ENCODE data around the gene GCNT1. TPM values are rescaled to one million over a fixed set of nuclear protein-coding genes. Genes with fewer than 3 reads are reported as not detected.
"Not testable (repeated sequence)": the region's sequence is repeated elsewhere in the genome, so short reads cannot be mapped to it uniquely, and the experiment has no call there.

GCNT1 gene
- total and polyA plus RNA-seq, 2 donors: 5.2 to 5.3 TPM

DNA sequence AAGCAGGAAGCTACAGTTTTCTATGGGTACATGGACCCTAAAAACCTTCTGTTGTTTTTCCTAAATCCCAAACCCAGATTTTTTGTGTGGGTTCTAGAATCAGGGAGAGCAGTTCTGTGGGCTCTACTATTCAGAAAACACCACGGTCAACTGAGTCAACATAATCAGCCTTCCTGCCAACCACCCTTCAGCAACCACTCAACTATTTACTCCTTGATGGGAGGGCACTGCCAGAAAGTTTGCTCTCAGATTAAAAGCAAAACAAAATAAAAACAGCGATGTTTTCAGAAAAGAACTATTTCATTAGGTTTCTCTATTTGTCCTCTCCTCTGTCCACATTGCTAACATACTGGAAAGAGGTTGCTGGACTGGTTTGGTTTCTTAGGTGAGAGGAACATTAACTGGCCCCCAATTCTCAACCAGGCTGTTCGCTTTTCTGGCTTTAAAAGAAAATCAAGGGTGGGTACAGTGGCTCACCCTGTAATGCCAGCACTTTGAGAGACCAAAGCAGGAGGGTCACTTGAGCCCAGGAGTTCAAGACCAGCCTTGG is 72.3 kb downstream of the GCNT1 start:
- Histone ChIP-seq H3K27me3 (ENCODE audit: control insufficient read depth in 2 of 2, insufficient read depth in 1 of 2, low read length in 1 of 2) (no peaks in the 10 kb centered on the region), H3K4me3 (ENCODE audit: low read length in 2 of 2) (no peak overlapping the region), H3K4me1 (ENCODE audit: control insufficient read depth in 2 of 2, insufficient read depth in 2 of 2, low read length in 2 of 2) (no peaks in the 10 kb centered on the region), H3K9me3 (ENCODE audit: control insufficient read depth in 2 of 2, insufficient read depth in 1 of 2, low read length in 1 of 2) (no peaks in the 10 kb centered on the region), H3K36me3 (ENCODE audit: control insufficient read depth in 2 of 2, insufficient read depth in 2 of 2, low read length in 1 of 2) (no peaks in the 10 kb centered on the region), H3K27ac (ENCODE audit: low read depth in 1 of 2, low read length in 1 of 2) (no peak overlapping the region)
- WGBS: 79% methylated on average over 3 of the region's 3 CpGs
- no peak for DNase-seq (ENCODE audit: low read depth in 6 of 9, low spot score in 9 of 9)

DNA sequence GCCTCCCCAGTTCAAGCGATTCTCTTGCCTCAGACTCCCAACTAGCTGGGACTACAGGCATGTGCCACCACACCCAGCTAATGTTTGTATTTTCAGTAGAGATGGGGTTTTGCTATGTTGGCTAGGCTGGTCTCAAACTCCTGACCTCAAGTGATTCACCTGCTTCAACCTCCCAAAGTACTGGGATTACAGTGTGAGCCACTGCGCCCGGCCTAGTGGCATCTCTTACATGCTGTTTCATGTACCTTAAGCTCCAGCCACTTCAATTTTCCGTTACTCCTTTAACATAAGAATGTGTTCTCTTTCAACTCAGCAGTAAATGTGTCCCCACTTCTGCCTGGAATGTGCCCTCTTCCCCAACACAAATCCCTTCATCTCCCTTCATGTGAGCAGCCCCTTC is 73.9 kb downstream of the GCNT1 start:
- not testable (repeated sequence) for H3K4me1 ChIP-seq (ENCODE audit: control insufficient read depth in 2 of 2, insufficient read depth in 2 of 2, low read length in 2 of 2); H3K9me3 ChIP-seq (ENCODE audit: control insufficient read depth in 2 of 2, insufficient read depth in 1 of 2, low read length in 1 of 2); H3K36me3 ChIP-seq (ENCODE audit: control insufficient read depth in 2 of 2, insufficient read depth in 2 of 2, low read length in 1 of 2); H3K27ac ChIP-seq (ENCODE audit: low read depth in 1 of 2, low read length in 1 of 2); H3K27me3 ChIP-seq (ENCODE audit: control insufficient read depth in 2 of 2, insufficient read depth in 1 of 2, low read length in 1 of 2); H3K4me3 ChIP-seq (ENCODE audit: low read length in 2 of 2); DNase-seq (ENCODE audit: low read depth in 6 of 9, low spot score in 9 of 9)
- WGBS: 98% methylated on average over 4 of the region's 4 CpGs

DNA sequence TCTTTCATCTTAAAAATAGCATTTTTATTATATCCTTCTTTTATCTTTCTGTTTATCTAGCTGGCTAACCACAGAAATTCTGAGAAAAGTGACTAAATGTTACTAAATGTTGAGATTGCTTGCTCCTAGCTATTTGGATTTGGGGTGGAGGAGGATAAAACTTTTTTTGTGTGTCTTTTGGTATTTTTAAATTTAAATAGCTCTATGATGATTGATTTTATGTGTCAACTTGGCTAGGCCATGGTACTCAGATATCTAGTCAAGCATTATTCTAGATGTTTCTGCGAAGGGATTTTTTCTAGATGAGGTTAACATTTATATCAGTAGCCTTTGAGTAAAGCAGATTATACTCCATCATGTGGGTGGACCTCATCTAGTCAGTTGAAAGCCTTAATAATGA is 75.0 kb downstream of the GCNT1 start:
- WGBS: 94% methylated on average over 1 of the region's 1 CpG
- H3K27ac ChIP-seq (ENCODE audit: low read depth in 1 of 2, low read length in 1 of 2): no peak overlapping the region
- H3K36me3 ChIP-seq (ENCODE audit: control insufficient read depth in 2 of 2, insufficient read depth in 2 of 2, low read length in 1 of 2): no peaks in the 10 kb centered on the region

DNA sequence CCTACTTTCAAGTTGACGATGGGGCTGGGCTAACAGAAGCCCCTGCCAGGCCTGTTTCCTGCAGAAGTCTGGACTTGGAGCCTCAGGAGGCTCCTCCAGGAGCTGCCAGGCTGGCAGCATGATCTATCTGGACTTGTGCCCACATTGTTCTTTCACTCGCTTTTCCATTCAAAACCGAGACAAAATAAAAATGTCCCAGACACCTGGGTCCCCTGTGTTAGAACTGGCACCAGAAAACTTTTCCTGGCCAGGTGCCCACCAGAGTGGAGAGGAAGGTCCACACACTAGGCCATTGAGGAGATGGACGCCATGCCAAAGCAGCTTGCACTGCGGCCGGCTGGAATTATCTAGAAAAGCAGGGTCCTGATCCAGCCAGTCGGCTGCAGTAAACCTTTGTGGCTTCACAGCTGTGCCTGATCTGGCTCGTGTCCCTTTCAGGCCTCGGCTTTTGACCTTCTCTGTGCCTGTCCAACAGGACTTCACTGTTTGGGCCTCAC is 78.2 kb downstream of the GCNT1 start:
- no peaks in the 10 kb centered on the region for H3K36me3 ChIP-seq (ENCODE audit: control insufficient read depth in 2 of 2, insufficient read depth in 2 of 2, low read length in 1 of 2)
- no peaks in the 10 kb centered on the region for H3K9me3 ChIP-seq (ENCODE audit: control insufficient read depth in 2 of 2, insufficient read depth in 1 of 2, low read length in 1 of 2)
- H3K4me3 ChIP-seq (ENCODE audit: low read length in 2 of 2): no peak overlapping the region
- no peak for DNase-seq (ENCODE audit: low read depth in 6 of 9, low spot score in 9 of 9)
- 96% methylated on average over 9 of the region's 9 CpGs for WGBS
- no peaks in the 10 kb centered on the region for H3K4me1 ChIP-seq (ENCODE audit: control insufficient read depth in 2 of 2, insufficient read depth in 2 of 2, low read length in 2 of 2)
- H3K27me3 ChIP-seq (ENCODE audit: control insufficient read depth in 2 of 2, insufficient read depth in 1 of 2, low read length in 1 of 2): no peaks in the 10 kb centered on the region
- H3K27ac ChIP-seq (ENCODE audit: low read depth in 1 of 2, low read length in 1 of 2): no peak overlapping the region

More for the DNA sequence above, 75.0 kb downstream of the GCNT1 start:
- H3K4me3 ChIP-seq (ENCODE audit: low read length in 2 of 2): no peak overlapping the region
- DNase-seq (ENCODE audit: low read depth in 6 of 9, low spot score in 9 of 9): no peak
- H3K9me3 ChIP-seq (ENCODE audit: control insufficient read depth in 2 of 2, insufficient read depth in 1 of 2, low read length in 1 of 2): no peaks in the 10 kb centered on the region
- no peaks in the 10 kb centered on the region for H3K4me1 ChIP-seq (ENCODE audit: control insufficient read depth in 2 of 2, insufficient read depth in 2 of 2, low read length in 2 of 2)
- H3K27me3 ChIP-seq (ENCODE audit: control insufficient read depth in 2 of 2, insufficient read depth in 1 of 2, low read length in 1 of 2): no peaks in the 10 kb centered on the region

DNA sequence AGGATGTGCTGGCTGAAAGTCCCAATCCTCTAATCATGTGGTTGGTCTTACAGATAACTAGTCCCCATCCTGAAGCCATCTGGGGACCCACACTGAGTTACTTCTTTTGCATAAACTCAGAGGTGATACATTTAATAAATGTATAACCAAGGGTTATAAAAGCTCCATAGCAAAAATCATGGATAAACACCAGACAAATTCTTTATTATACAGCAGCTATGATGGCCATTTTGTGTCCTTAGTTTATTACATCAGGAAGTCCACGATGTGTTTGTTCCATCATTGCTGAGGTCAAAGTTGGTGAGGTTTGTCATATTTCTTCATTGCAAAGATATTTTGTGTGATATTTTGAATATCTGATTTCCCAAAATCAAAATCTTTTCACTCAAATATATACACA is 80.2 kb downstream of the GCNT1 start:
- H3K27ac ChIP-seq (ENCODE audit: low read depth in 1 of 2, low read length in 1 of 2): no peak overlapping the region
- H3K9me3 ChIP-seq (ENCODE audit: control insufficient read depth in 2 of 2, insufficient read depth in 1 of 2, low read length in 1 of 2): no peaks in the 10 kb centered on the region
- no peaks in the 10 kb centered on the region for H3K36me3 ChIP-seq (ENCODE audit: control insufficient read depth in 2 of 2, insufficient read depth in 2 of 2, low read length in 1 of 2)
- no peaks in the 10 kb centered on the region for H3K4me1 ChIP-seq (ENCODE audit: control insufficient read depth in 2 of 2, insufficient read depth in 2 of 2, low read length in 2 of 2)
- DNase-seq (ENCODE audit: low read depth in 6 of 9, low spot score in 9 of 9): no peak
- H3K27me3 ChIP-seq (ENCODE audit: control insufficient read depth in 2 of 2, insufficient read depth in 1 of 2, low read length in 1 of 2): no peaks in the 10 kb centered on the region
- H3K4me3 ChIP-seq (ENCODE audit: low read length in 2 of 2): no peak overlapping the region
- WGBS: 96% methylated on average over 1 of the region's 1 CpG

DNA sequence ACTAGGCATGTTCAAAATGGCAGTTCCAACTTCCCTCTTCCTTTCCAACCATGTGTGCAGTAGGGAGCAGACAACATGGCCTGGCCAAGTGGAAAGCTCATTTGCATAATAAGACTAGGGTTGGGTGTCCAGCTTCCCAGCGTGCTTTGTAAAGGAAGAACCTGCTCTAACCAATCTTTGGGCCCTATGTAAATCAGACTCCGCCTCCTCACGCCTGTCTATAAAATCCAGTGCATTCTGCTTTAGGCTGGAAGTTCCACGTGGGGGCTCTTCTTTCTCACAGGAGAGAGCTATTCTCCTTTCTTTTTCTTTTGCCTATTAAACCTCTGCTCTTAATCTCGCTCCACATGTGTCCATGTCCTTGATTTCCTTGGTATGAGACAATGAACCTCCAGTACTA is 83.4 kb downstream of the GCNT1 start:
- no peak for DNase-seq (ENCODE audit: low read depth in 6 of 9, low spot score in 9 of 9)
- Histone ChIP-seq H3K27me3 (ENCODE audit: control insufficient read depth in 2 of 2, insufficient read depth in 1 of 2, low read length in 1 of 2) (no peaks in the 10 kb centered on the region), H3K27ac (ENCODE audit: low read depth in 1 of 2, low read length in 1 of 2) (no peak overlapping the region), H3K9me3 (ENCODE audit: control insufficient read depth in 2 of 2, insufficient read depth in 1 of 2, low read length in 1 of 2) (no peaks in the 10 kb centered on the region), H3K4me1 (ENCODE audit: control insufficient read depth in 2 of 2, insufficient read depth in 2 of 2, low read length in 2 of 2) (no peaks in the 10 kb centered on the region), H3K4me3 (ENCODE audit: low read length in 2 of 2) (no peak overlapping the region), H3K36me3 (ENCODE audit: control insufficient read depth in 2 of 2, insufficient read depth in 2 of 2, low read length in 1 of 2) (no peaks in the 10 kb centered on the region)
- 96% methylated on average over 5 of the region's 5 CpGs for WGBS

DNA sequence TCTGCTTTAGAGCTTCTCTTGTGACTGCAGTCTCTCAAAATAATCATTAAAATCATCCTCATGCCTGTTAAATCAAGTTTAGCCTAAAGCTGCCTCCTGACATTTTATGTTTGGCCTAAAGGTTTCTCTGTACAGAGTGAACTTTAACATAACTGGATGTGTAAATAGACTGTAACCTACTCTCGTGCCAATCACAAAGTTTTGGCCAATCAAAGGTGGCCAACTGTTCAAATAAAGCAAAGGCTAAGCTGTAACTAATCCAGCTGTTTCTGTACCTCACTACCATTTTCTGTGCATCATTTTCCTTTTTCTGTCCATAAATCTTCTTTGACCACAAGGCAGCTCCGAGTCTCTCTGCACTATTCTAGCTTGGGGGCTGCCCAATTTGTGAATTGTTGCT is 86.2 kb downstream of the GCNT1 start:
- Histone ChIP-seq H3K9me3 (ENCODE audit: control insufficient read depth in 2 of 2, insufficient read depth in 1 of 2, low read length in 1 of 2) (no peaks in the 10 kb centered on the region), H3K27me3 (ENCODE audit: control insufficient read depth in 2 of 2, insufficient read depth in 1 of 2, low read length in 1 of 2) (no peaks in the 10 kb centered on the region), H3K4me1 (ENCODE audit: control insufficient read depth in 2 of 2, insufficient read depth in 2 of 2, low read length in 2 of 2) (no peaks in the 10 kb centered on the region), H3K27ac (ENCODE audit: low read depth in 1 of 2, low read length in 1 of 2) (no peak overlapping the region), H3K4me3 (ENCODE audit: low read length in 2 of 2) (no peak overlapping the region), H3K36me3 (ENCODE audit: control insufficient read depth in 2 of 2, insufficient read depth in 2 of 2, low read length in 1 of 2) (no peaks in the 10 kb centered on the region)
- 91% methylated on average over 2 of the region's 2 CpGs for WGBS
- no peak for DNase-seq (ENCODE audit: low read depth in 6 of 9, low spot score in 9 of 9)

DNA sequence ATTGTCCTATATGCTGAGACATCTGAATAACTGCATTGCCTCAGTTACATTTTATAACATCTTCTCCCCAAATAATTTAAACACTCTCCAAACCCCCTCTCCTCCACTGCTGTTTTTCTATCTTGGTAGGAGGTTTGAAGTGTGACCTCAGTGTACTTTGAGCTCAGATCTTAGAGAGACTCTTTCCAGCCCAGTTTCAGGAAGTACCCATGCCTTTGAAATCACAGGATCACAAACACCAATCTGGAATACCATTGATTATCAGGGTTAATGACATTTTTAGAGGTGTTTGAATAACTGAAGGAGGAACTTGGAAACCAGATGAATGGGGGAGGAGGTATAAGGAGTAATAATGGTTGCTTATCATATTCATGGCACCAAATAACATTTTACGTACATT is 93.2 kb downstream of the GCNT1 start:
- H3K4me3 ChIP-seq (ENCODE audit: low read length in 2 of 2): no peak overlapping the region
- no peaks in the 10 kb centered on the region for H3K27me3 ChIP-seq (ENCODE audit: control insufficient read depth in 2 of 2, insufficient read depth in 1 of 2, low read length in 1 of 2)
- H3K36me3 ChIP-seq (ENCODE audit: control insufficient read depth in 2 of 2, insufficient read depth in 2 of 2, low read length in 1 of 2): no peaks in the 10 kb centered on the region
- H3K4me1 ChIP-seq (ENCODE audit: control insufficient read depth in 2 of 2, insufficient read depth in 2 of 2, low read length in 2 of 2): no peaks in the 10 kb centered on the region
- H3K9me3 ChIP-seq (ENCODE audit: control insufficient read depth in 2 of 2, insufficient read depth in 1 of 2, low read length in 1 of 2): no peaks in the 10 kb centered on the region
- 100% methylated on average over 1 of the region's 1 CpG for WGBS
- no peak for DNase-seq (ENCODE audit: low read depth in 6 of 9, low spot score in 9 of 9)
- no peak overlapping the region for H3K27ac ChIP-seq (ENCODE audit: low read depth in 1 of 2, low read length in 1 of 2)

DNA sequence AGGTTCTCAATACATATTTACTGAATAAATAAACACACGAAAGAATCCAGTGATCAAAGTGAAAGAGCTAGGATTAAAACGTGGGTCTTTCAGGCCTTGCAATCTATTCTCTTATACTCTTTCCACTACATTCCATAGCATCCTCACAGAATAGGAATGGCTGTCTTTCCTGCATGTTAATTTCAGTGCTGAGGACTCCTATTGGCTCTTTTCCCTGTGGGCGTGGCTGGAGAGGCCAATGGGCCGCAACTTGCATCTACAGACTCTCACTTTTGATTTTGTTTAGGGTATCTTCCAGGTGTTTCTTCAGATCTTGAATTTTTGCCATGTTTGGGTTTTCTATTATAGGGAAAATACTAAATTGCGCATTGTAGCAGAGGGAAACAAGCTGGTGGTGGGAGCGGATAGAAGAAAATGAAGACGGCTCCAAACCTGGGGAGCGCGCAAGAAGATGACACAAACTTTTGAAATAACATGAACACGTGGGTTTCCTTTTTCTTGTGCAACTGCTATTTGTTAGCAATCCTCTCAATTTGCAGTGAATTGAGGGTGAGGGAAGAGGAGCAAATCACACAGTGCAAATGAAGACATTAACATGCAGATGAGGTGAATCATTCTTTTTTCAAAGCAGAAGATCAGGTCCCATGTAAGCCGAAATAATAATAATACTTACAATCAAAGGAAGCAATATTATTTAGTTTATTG is 93.9 kb downstream of the GCNT1 start:
- Histone ChIP-seq H3K4me1 (ENCODE audit: control insufficient read depth in 2 of 2, insufficient read depth in 2 of 2, low read length in 2 of 2) (no peaks in the 10 kb centered on the region), H3K27me3 (ENCODE audit: control insufficient read depth in 2 of 2, insufficient read depth in 1 of 2, low read length in 1 of 2) (no peaks in the 10 kb centered on the region), H3K27ac (ENCODE audit: low read depth in 1 of 2, low read length in 1 of 2) (no peak overlapping the region), H3K4me3 (ENCODE audit: low read length in 2 of 2) (no peak overlapping the region), H3K9me3 (ENCODE audit: control insufficient read depth in 2 of 2, insufficient read depth in 1 of 2, low read length in 1 of 2) (no peaks in the 10 kb centered on the region), H3K36me3 (ENCODE audit: control insufficient read depth in 2 of 2, insufficient read depth in 2 of 2, low read length in 1 of 2) (no peaks in the 10 kb centered on the region)
- 97% methylated on average over 11 of the region's 11 CpGs for WGBS
- DNase-seq (ENCODE audit: low read depth in 6 of 9, low spot score in 9 of 9): no peak
